Measurements from ENCODE around the gene TCF20.

DNA sequence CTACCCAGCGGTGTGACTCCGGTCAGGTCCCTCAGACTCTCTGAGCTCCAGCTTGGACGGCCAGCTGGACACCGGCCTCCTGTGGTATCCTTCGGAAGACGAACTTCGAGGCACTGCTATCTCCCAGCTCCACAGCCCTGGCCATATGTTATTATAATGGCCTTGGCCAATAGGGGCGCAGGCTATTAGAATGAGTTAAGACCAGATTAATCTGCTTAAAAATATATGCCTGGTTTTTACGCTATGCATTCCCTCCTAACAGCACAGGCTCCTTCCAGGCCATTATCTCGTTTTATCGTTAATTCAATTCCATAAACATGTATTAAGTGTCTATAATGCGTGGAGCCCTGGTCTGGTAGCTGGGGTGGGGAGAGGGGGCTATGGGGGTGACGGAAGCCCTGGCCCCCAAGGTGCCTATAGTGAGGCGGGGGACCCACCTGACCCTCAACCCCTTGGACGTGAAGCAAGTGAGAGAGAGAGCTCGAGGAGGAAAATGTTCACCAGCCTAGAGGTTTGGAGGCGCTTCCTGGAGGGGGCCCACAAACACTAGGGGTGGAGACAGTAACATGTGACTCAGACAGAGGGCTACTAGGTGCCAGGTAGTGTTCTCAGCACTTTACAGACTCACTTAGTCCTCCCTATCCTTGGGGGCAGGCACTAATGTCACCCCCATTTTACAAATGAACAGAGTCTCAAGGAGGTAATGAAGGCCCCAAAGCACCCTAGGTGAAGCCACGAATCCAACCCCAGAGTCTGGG is 37.5 kb upstream of the TCF20 start:
- TF ChIP-seq, protein P1, sequence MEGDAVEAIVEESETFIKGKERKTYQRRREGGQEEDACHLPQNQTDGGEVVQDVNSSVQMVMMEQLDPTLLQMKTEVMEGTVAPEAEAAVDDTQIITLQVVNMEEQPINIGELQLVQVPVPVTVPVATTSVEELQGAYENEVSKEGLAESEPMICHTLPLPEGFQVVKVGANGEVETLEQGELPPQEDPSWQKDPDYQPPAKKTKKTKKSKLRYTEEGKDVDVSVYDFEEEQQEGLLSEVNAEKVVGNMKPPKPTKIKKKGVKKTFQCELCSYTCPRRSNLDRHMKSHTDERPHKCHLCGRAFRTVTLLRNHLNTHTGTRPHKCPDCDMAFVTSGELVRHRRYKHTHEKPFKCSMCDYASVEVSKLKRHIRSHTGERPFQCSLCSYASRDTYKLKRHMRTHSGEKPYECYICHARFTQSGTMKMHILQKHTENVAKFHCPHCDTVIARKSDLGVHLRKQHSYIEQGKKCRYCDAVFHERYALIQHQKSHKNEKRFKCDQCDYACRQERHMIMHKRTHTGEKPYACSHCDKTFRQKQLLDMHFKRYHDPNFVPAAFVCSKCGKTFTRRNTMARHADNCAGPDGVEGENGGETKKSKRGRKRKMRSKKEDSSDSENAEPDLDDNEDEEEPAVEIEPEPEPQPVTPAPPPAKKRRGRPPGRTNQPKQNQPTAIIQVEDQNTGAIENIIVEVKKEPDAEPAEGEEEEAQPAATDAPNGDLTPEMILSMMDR (IDR thresholded peaks at IDR 0.05) = no peak
- TF ChIP-seq ZFX (IDR thresholded peaks at IDR 0.05; ENCODE audit: borderline replicate concordance) = no peak

Data from 22Rv1 (cell line).